Effector CD8-positive, alpha-beta T cell (primary cell): Measurements from ENCODE around the gene ZNF260.

ENCODE experiments used
- DNase-seq: peaks from one replicate; lab custom pipeline; 2025; lab: John Stamatoyannopoulos, UW

ZNF260 gene

DNA sequence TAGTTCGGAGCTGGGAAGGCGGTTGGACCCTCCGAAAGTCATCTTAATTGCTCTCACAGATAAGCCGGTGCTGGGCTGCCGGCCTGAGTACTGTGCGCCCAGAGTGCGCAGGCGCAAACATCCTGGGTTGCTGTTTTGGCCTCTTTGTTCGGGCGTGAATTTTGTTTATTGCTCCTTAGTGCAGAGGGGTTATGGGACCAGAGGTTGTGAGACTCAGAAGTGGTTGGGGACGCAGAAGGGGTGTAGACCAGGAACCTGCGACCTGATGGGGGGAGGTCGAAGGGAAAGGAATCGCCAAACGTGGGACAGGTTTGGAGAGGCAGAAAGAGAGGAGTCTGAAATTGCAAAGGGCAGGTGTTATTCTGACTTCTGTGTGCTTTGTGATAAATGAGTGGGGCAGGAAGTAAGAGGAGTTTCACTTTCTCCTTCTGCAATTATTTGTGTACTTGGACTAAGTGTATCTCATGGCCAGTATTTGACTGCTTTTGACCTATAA is 38.1 kb downstream of the ZNF260 start:
- DNase-seq, result peak; percentile 61

DNA sequence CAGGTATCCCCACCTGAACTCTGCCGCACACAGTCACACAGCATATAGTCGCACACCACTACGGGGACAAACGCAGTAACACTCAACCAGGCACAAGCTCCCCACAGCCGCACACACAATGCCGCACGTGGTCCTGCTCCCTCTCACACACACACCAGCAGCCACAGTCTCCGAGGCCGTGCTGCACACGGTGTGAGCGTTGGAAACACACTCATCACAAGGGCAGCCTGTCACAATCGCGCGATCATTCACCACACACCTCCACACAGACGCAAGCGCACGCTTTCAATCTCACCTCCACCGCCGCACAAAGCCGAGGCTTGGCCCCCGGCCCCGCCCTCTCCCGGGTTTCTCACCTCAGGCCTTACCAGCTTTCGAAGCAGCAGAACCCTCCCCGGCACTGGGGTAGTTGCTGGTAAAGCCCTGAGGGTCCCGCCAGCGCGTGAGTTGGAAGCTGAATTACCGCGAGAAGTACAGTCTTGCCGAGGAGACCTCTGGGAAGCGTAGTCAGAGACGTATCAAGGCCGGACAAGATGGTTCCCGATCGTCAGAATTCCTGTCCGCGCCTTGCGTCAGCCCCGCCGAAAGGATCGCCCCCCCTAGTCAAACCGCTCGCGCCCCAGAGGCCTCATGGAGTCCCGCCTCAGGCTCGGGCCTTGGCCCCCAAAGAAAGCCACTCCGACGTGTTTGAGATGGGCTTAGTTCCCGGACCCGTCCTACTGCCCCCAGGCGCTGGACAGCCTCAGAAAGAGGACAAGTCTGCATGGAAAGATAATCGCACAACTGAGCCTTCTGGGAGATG is 38.8 kb downstream of the ZNF260 start, which contains the start of gene ZNF566:
TSS of gene ZNF566 (minus strand) at position 444 of the 802 bp plus-strand sequence. CDS start 13,004 bp downstream, outside the sequence.
- peak; percentile 92 for DNase-seq

DNA sequence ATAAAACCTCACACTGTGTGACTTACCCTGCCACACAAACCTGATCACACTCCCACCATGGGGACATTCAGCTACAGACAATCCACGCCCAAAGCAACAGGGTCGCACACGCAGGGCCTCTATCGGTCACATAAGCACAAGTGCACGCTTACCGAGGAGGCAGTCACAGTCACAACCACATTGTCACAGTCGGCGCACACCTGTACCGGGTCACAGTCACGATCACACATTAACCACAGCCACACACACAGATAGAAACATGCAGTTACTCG is 39.3 kb downstream of the ZNF260 start:
- DNase-seq, result peak; percentile 19

GRCh38 chr19:36488118-36488845 is 39.8 kb downstream of the ZNF260 start:
- DNase-seq, result no peak

DNA sequence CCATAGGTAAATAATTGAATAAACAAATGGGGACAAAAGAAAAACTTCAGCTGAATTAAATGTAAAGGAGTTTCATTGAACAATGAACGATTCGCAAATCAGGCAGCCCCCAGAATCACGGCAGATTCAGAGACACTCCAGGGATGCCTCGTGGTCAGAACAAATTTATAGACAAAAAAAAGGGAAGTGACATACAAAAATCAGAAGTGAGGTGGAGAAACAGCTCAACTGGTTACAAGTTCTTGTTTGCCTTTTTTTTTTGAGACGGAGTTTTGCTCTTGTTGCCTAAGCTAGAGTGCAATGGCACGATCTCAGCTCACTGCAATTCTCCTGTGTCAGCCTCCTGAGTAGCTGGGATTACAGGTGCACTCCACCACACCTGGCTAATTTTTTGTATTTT is 44.4 kb downstream of the ZNF260 start:
- no peak for DNase-seq

- no peak for DNase-seq
Measured at GRCh38 chr19:36482876-36483275, 45.2 kb downstream of the ZNF260 start.
